IMR-90 (cell line): ENCODE measurements around the gene PSMD12. TPM values are rescaled to one million over a fixed set of nuclear protein-coding genes. Genes with fewer than 3 reads are reported as not detected.
A peak's percentile ranks its signal among the peaks of the same experiment; 100 is the strongest.

Source experiments
- ATAC-seq: fragments of 200-7000 bp; cut with Tn5 transposase; 2 replicates; pipeline ENCODE4 v1.9.1; 2020; ENCODE audit warnings: low read depth, mild to moderate bottlenecking, moderate library complexity
- BruUV-seq: library from RNA; stranded (reverse); fragments of 400-500 nt; replicated peaks from 2 replicates; lab custom pipeline; 2021; lab: Mats Ljungman, UMichigan
- CTCF ChIA-PET: fragments of 300-600 bp; formaldehyde crosslinking; extraction: SDS; loops from one replicate; lab custom pipeline; 2021; ENCODE audit warnings: antibody characterized with exemption; lab: Yijun Ruan, JAX
- POLR2A ChIA-PET: fragments of 300-600 bp; sonication (Branson Sonifier 250); formaldehyde crosslinking; loops from one replicate; lab custom pipeline; 2022; ENCODE audit warnings: antibody characterized with exemption; ENCODE audit not compliant: unreplicated experiment; lab: Charles Lee
- DNase-seq: peaks from one replicate; pipeline ENCODE4 v3.0.0; 2013
- H2AFZ ChIP-seq: replicated peaks from 2 replicates; pipeline ENCODE3; 2013; ENCODE audit warnings: low read length, mild to moderate bottlenecking; ENCODE audit not compliant: poor library complexity
- H2AK5ac ChIP-seq: 2 replicates; pipeline ENCODE4 v1.6.1; 2013; ENCODE audit warnings: low read depth, low read length, inconsistent platforms
- H2AK9ac ChIP-seq: replicated peaks from 2 replicates; pipeline ENCODE3; 2013; ENCODE audit warnings: mild to moderate bottlenecking, low read depth, low read length, moderate library complexity; ENCODE audit not compliant: poor library complexity
- H2BK120ac ChIP-seq: 2 replicates; pipeline ENCODE4 v1.6.1; 2013; ENCODE audit warnings: low read depth, low read length, inconsistent platforms
- H2BK15ac ChIP-seq: 3 replicates; pipeline ENCODE4 v1.6.1; 2013; ENCODE audit warnings: low read depth, low read length, inconsistent platforms
- H2BK20ac ChIP-seq: 2 replicates; pipeline ENCODE4 v1.6.1; 2013; ENCODE audit warnings: low read depth, mild to moderate bottlenecking, inconsistent platforms, low read length, moderate library complexity
- H2BK5ac ChIP-seq: 2 replicates; pipeline ENCODE4 v1.6.1; 2013; ENCODE audit warnings: mild to moderate bottlenecking, low read depth, low read length, inconsistent platforms; ENCODE audit not compliant: poor library complexity, severe bottlenecking
- H3K14ac ChIP-seq: replicated peaks from 2 replicates; pipeline ENCODE4 v1.6.1; 2013; ENCODE audit warnings: low read depth, low read length, inconsistent platforms
- H3K18ac ChIP-seq: 2 replicates; pipeline ENCODE4 v1.6.1; 2013; ENCODE audit warnings: low read depth, low read length, control low read depth
- H3K23ac ChIP-seq: 2 replicates; pipeline ENCODE4 v1.6.1; 2013; ENCODE audit warnings: low read depth, low read length, inconsistent platforms
- H3K27ac ChIP-seq: 2 replicates; pipeline ENCODE4 v1.5.1; 2013; ENCODE audit warnings: mild to moderate bottlenecking, control low read depth, low read length; ENCODE audit not compliant: insufficient read depth
- H3K27me3 ChIP-seq: 2 replicates; pipeline ENCODE4 v1.6.1; 2013; ENCODE audit warnings: low read length; ENCODE audit not compliant: control insufficient read depth, insufficient read depth
- H3K36me3 ChIP-seq: 2 replicates; pipeline ENCODE4 v1.6.1; 2013; ENCODE audit warnings: low read length, mixed read lengths; ENCODE audit not compliant: control insufficient read depth, insufficient read depth
- H3K4ac ChIP-seq: 2 replicates; pipeline ENCODE4 v1.6.1; 2013; ENCODE audit warnings: low read depth, low read length, inconsistent platforms
- H3K4me1 ChIP-seq: 2 replicates; pipeline ENCODE4 v1.6.1; 2013; ENCODE audit warnings: low read length, mixed read lengths; ENCODE audit not compliant: control insufficient read depth, insufficient read depth
- H3K4me2 ChIP-seq: 2 replicates; pipeline ENCODE4 v1.6.1; 2013; ENCODE audit warnings: low read depth, mild to moderate bottlenecking, control low read depth, low read length, moderate library complexity
- H3K4me3 ChIP-seq: 2 replicates; pipeline ENCODE4 v1.5.1; 2013; ENCODE audit warnings: low read depth, mild to moderate bottlenecking, control low read depth, low read length, moderate library complexity; ENCODE audit not compliant: insufficient read depth
- H3K56ac ChIP-seq: 2 replicates; pipeline ENCODE4 v1.6.1; 2013; ENCODE audit warnings: low read length, inconsistent platforms; ENCODE audit not compliant: insufficient read depth; ENCODE audit errors: extremely low read depth
- H3K79me1 ChIP-seq, 2 experiments: 2 replicates each; pipeline ENCODE4 v1.6.1; 2013; ENCODE audit warnings: low read length in 2 of 2, inconsistent platforms in 1 of 2, low read depth in 1 of 2
- H3K9ac ChIP-seq: 2 replicates; pipeline ENCODE4 v1.6.1; 2013; ENCODE audit warnings: low read depth, low read length, control low read depth
- H3K9me1 ChIP-seq: 2 replicates; pipeline ENCODE4 v1.6.1; 2013; ENCODE audit warnings: low read length, inconsistent platforms; ENCODE audit not compliant: insufficient read depth
- H3K9me3 ChIP-seq: 2 replicates; pipeline ENCODE4 v1.6.1; 2013; ENCODE audit warnings: low read length; ENCODE audit not compliant: control insufficient read depth, insufficient read depth
- H4K20me1 ChIP-seq: 2 replicates; pipeline ENCODE4 v1.6.1; 2013; ENCODE audit warnings: low read length, inconsistent platforms; ENCODE audit not compliant: insufficient read depth
- H4K5ac ChIP-seq: 2 replicates; pipeline ENCODE4 v1.6.1; 2013; ENCODE audit warnings: mild to moderate bottlenecking, low read depth, low read length, control low read depth
- H4K8ac ChIP-seq, 2 experiments: 2 replicates each; pipeline ENCODE4 v1.6.1; 2013; ENCODE audit warnings: low read depth in 2 of 2, low read length in 2 of 2, control low read depth in 1 of 2, inconsistent platforms in 1 of 2
- H4K91ac ChIP-seq: 2 replicates; pipeline ENCODE4 v1.6.1; 2013; ENCODE audit warnings: low read depth, low read length, inconsistent platforms; ENCODE audit not compliant: insufficient read depth
- BHLHE40 ChIP-seq: fragments of 150-350 bp; IDR thresholded peaks from 2 replicates; pipeline ENCODE4 v1.6.1; 2016; ENCODE audit warnings: mild to moderate bottlenecking, low read depth, low read length
- MAFK ChIP-seq: IDR thresholded peaks from 2 replicates; pipeline ENCODE4 v1.6.1; 2012; ENCODE audit warnings: low read depth, low read length, improper control_type of control experiment
- NFE2L2 ChIP-seq: fragments of 150-350 bp; IDR thresholded peaks from 2 replicates; pipeline ENCODE4 v1.6.1; 2016; ENCODE audit warnings: low read depth, mild to moderate bottlenecking, low read length
- RAD21 ChIP-seq: IDR thresholded peaks from 2 replicates; pipeline ENCODE4 v1.6.1; 2012; ENCODE audit warnings: low read length, improper control_type of control experiment
- WGBS, 2 experiments: methylation state at CpG; one replicate each; pipeline versions ENCODE4 v1.1.5 to v1.1.7; 2013; ENCODE audit warnings: missing lambda C conversion rate in 2 of 2; ENCODE audit not compliant: insufficient read length in 1 of 2; ENCODE audit errors: extremely low coverage in 2 of 2; 5-methylcytosine and 5-hydroxymethylcytosine counted together
- dilution Hi-C: fragments of 300-500 bp; cut with HindIII; formaldehyde crosslinking; loops from one replicate; pipeline ENCODE4 v1.14.3; 2018; ENCODE audit warnings: low sequenced_read_pairs; ENCODE audit not compliant: unreplicated experiment
- in situ Hi-C: fragments of 300-500 bp; cut with MboI; formaldehyde crosslinking; loops from 3 replicates; pipeline ENCODE4 v1.14.3; 2019; ENCODE audit warnings: low sequenced_read_pairs, inconsistent platforms, mixed read lengths
- intact Hi-C: fragments of 100-400 bp; cut with micrococcal nuclease; formaldehyde crosslinking; loops from 2 replicates; pipeline ENCODE4 v1.10.0; 2022
- polyA plus RNA-seq, 3 experiments: library from polyadenylated mRNA; depleted of rRNA; stranded (reverse); fragments of >200 nt; gene quantifications; 2 replicates each; pipeline ENCODE4 v1.2.3, GENCODE V29; 2012; ENCODE audit warnings: low replicate concordance in 1 of 3
- total RNA-seq: library from RNA; depleted of rRNA; stranded (reverse); fragments of >200 nt; gene quantifications from 2 replicates; pipeline ENCODE4 v1.2.3, GENCODE V29; 2012

PSMD12 gene
- total and polyA plus RNA-seq, 2 of the 4 experiments (the other 2 are of a cell fraction): 17.9 to 39.7 TPM

DNA sequence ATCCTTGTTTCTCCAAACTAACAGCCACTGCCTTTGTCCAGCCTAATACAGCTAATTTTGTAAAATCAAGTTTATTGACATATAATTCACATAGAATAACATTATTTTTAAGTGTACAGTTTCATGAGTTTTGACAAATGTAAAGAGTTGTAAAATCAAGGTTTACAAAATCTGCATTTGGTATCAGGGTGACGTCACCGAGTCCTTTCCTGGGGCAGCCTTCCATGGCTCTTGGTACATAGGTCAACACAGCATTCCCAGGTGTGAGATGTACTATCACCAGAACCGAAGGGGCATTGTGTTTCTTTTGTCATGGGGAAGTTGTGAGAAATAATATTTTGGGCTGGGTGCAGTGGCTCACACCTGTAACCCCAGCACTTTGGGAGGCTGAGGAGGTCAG, 42.9 kb downstream of the PSMD12 start:
- TF ChIP-seq NFE2L2: no peak
- no peak for TF ChIP-seq MAFK
- no peak for TF ChIP-seq RAD21
- TF ChIP-seq BHLHE40: no peak
- Histone ChIP-seq H3K79me1 (no peaks in the 10 kb centered on the region), H3K23ac (no peak overlapping the region), H2BK120ac (no peak overlapping the region), H3K9me3 (peaks cover 2% of the 10 kb centered on the region; the same call in 1 of the 2 replicates), H3K4me3 (no peak overlapping the region), H2BK20ac (no peak overlapping the region), H3K36me3 (no peaks in the 10 kb centered on the region), H2AFZ (no peak overlapping the region), H3K14ac (no peak overlapping the region), H3K27ac (no peak overlapping the region), H2BK5ac (no peak overlapping the region), H3K4ac (no peak overlapping the region), H2AK9ac (peak overlapping the region; percentile 72), H4K20me1 (no peaks in the 10 kb centered on the region), H3K56ac (no peak overlapping the region), H3K9me1 (no peaks in the 10 kb centered on the region; the same call in 1 of the 2 replicates), H4K5ac (no peak overlapping the region), H3K18ac (no peak overlapping the region), H3K4me2 (no peak overlapping the region), H3K27me3 (no peaks in the 10 kb centered on the region; the same call in 1 of the 2 replicates), H3K4me1 (no peaks in the 10 kb centered on the region), H4K91ac (no peak overlapping the region), H3K9ac (no peak overlapping the region), H4K8ac (no peak overlapping the region), H2BK15ac (no peak overlapping the region), H2AK5ac (no peak overlapping the region)
- ATAC-seq (no peak), DNase-seq (no peak)
- ChIA-PET CTCF (no interaction called here), POLR2A (no interaction called here)
- intact Hi-C loops: no loop called here
- no CpG with 5 or more reads among the region's 3 CpGs for WGBS, 2 experiments
- in situ Hi-C loops: no loop called here
- no TSS peak for BruUV-seq
- dilution Hi-C loops: no loop called here
